Ishikawa (cell line): Measurements from ENCODE around the gene TENT5C.

ENCODE experiments used
- CEBPB ChIP-seq: IDR thresholded peaks from 2 replicates; pipeline ENCODE4 v1.6.1; 2012
- CREB1 ChIP-seq: IDR thresholded peaks from 2 replicates; pipeline ENCODE4 v1.6.1; 2012; ENCODE audit warnings: low read depth
- EGR1 ChIP-seq: IDR thresholded peaks from 2 replicates; pipeline ENCODE4 v1.6.1; 2012
- EP300 ChIP-seq: IDR thresholded peaks from 2 replicates; pipeline ENCODE4 v1.6.1; 2012; ENCODE audit warnings: borderline replicate concordance
- FOXM1 ChIP-seq: IDR thresholded peaks from 2 replicates; pipeline ENCODE4 v1.6.1; 2012; ENCODE audit warnings: low read depth, borderline replicate concordance
- MAX ChIP-seq: IDR thresholded peaks from 2 replicates; pipeline ENCODE4 v1.6.1; 2012
- NFIC ChIP-seq: IDR thresholded peaks from 2 replicates; pipeline ENCODE4 v1.6.1; 2012
- RAD21 ChIP-seq: IDR thresholded peaks from 2 replicates; pipeline ENCODE4 v1.6.1; 2012; ENCODE audit warnings: low read depth
- REST ChIP-seq: IDR thresholded peaks from 2 replicates; pipeline ENCODE4 v1.6.1; 2012; ENCODE audit warnings: low read depth, mild to moderate bottlenecking
- TAF1 ChIP-seq: IDR thresholded peaks from 2 replicates; pipeline ENCODE4 v1.6.1; 2012; ENCODE audit warnings: low read depth, mild to moderate bottlenecking
- TCF12 ChIP-seq: IDR thresholded peaks from 2 replicates; pipeline ENCODE4 v1.6.1; 2012; ENCODE audit warnings: low read depth
- TEAD4 ChIP-seq: IDR thresholded peaks from 2 replicates; pipeline ENCODE4 v1.6.1; 2012
- USF1 ChIP-seq: IDR thresholded peaks from 2 replicates; pipeline ENCODE4 v1.6.1; 2012
- YY1 ChIP-seq: IDR thresholded peaks from 2 replicates; pipeline ENCODE4 v1.6.1; 2012; ENCODE audit warnings: low read depth
- ZBTB7A ChIP-seq: IDR thresholded peaks from 2 replicates; pipeline ENCODE4 v1.6.1; 2012; ENCODE audit warnings: low read depth

Gene TENT5C

GRCh38 chr1:117671781-117672501 lies 66.1 kb downstream of the TENT5C start:
- TF ChIP-seq REST (no peak), RAD21 (peak; percentile 55), NFIC (peak; percentile 62)

- TF ChIP-seq NFIC (no peak), EP300 (no peak), FOXM1 (no peak), TAF1 (no peak), EGR1 (no peak), TEAD4 (no peak), CREB1 (no peak), MAX (no peak), CEBPB (no peak), USF1 (no peak), YY1 (no peak), ZBTB7A (no peak), RAD21 (no peak), REST (no peak), TCF12 (no peak)
Observed at GRCh38 chr1:117672756-117673155, 66.9 kb downstream of the TENT5C start.

GRCh38 chr1:117673405-117673804 lies 67.6 kb downstream of the TENT5C start:
- no peak for TF ChIP-seq NFIC
- no peak for TF ChIP-seq TCF12
- TF ChIP-seq CREB1 = no peak
- no peak for TF ChIP-seq ZBTB7A

- TF ChIP-seq RAD21 = peak; percentile 2; the same call in 1 of the 2 replicates
- TF ChIP-seq EGR1 = no peak
Observed at GRCh38 chr1:117674521-117675400, 68.9 kb downstream of the TENT5C start.

- no peak for TF ChIP-seq REST
- TF ChIP-seq RAD21 = no peak
- no peak for TF ChIP-seq YY1
- TF ChIP-seq CEBPB = no peak
Observed at GRCh38 chr1:117675907-117676430, 70.1 kb downstream of the TENT5C start.
